Activated CD8-positive, alpha-beta T cell treated with anti-CD3 and anti-CD28 coated beads for 36 hours (primary cell): ENCODE results near the gene FCHSD2. TPM values are rescaled to one million over a fixed set of nuclear protein-coding genes. Genes with fewer than 3 reads are reported as not detected.

Source experiments
- ATAC-seq: fragments of 200-7000 bp; cut with Tn5 transposase; one replicate; pipeline ENCODE4 v1.10.0; 2021; ENCODE audit warnings: mild to moderate bottlenecking, moderate library complexity
- CTCF ChIA-PET: fragments of 350-600 bp; sonication (Branson Sonifier 250); formaldehyde crosslinking; loops from one replicate; lab custom pipeline; 2021; ENCODE audit warnings: antibody characterized with exemption; lab: Charles Lee
- POLR2A ChIA-PET: fragments of 350-600 bp; sonication (Branson Sonifier 250); formaldehyde crosslinking; loops from one replicate; lab custom pipeline; 2021; ENCODE audit warnings: antibody characterized with exemption; lab: Charles Lee
- DNase-seq: peaks from one replicate; pipeline ENCODE4 v3.0.0-alpha.2; 2020
- H3K27ac Mint-ChIP-seq: one replicate; pipeline ENCODE4 v1.8.0; 2021; ENCODE audit warnings: mild to moderate bottlenecking, mixed read lengths
- H3K27me3 Mint-ChIP-seq: one replicate; pipeline ENCODE4 v1.8.0; 2021; ENCODE audit warnings: mixed read lengths
- H3K36me3 Mint-ChIP-seq: one replicate; pipeline ENCODE4 v1.8.0; 2021; ENCODE audit warnings: low read depth, mixed read lengths
- H3K4me1 Mint-ChIP-seq: one replicate; pipeline ENCODE4 v1.8.0; 2021; ENCODE audit warnings: low read depth, mixed read lengths
- H3K4me3 Mint-ChIP-seq: one replicate; pipeline ENCODE4 v1.8.0; 2021; ENCODE audit warnings: mild to moderate bottlenecking, moderate library complexity, mixed read lengths
- H3K9me3 Mint-ChIP-seq: one replicate; pipeline ENCODE4 v1.8.0; 2021; ENCODE audit warnings: mixed read lengths
- intact Hi-C: fragments of 100-400 bp; cut with micrococcal nuclease; formaldehyde crosslinking; loops from one replicate; pipeline ENCODE4 v1.10.0; 2022
- total RNA-seq, 2 experiments: library from RNA; stranded (reverse); gene quantifications; one replicate each; pipeline ENCODE4 v1.2.3, GENCODE V29; 2021
- TF ChIP-seq, protein P1 (sequence below): fragments of 200-600 bp; IDR thresholded peaks from one replicate; pipeline ENCODE4 v1.8.0; 2022; ENCODE audit warnings: antibody characterized with exemption, mild to moderate bottlenecking

Gene FCHSD2
- total RNA-seq, 2 experiments from 2014 or later: 23.6 to 24.8 TPM

DNA sequence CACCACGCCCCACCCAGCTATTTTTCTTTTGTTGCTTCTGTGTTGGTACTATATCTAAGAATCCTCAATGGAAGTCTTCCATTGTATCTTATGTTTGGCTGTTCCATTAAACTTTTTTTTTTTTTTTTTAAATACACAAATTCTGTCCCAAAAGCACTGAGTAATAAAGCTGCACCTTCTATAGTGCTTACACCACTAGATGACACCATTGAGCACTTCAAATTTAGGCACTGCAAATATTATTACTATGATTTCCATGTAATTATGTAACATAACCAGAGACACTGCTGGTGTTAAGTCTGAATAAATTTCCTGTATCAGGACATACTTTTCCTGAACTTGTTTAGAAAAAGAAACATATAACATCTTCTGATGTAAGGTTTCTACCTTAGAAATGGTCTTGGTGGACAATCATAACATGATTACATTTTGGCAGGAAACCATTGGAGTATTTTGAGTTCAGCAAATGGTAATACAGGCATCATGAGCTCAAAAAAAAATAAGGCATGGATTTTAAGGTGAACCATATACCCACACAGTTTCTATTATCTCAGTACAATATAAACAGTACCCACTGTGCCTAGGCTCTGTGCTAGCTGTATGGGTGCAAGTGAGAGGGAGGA lies 217.4 kb downstream of the FCHSD2 start:
- intact Hi-C loops: loop anchor here (10.0 kb wide), 1 partner anchor 250 kb away; no protein-coding TSS in a partner anchor
- H3K27me3 Mint-ChIP-seq: no peaks in the 10 kb centered on the region
- no peak for DNase-seq
- no peak overlapping the region for H3K4me3 Mint-ChIP-seq
- ATAC-seq: no peak
- ChIA-PET CTCF (interaction anchor here (0.7 to 5.0 kb wide), 11 partner anchors 12 to 268 kb away, joined by 3 to 68 read pairs (median 3); no protein-coding TSS in a partner anchor), POLR2A (no interaction called here)
- TF ChIP-seq, protein P1, sequence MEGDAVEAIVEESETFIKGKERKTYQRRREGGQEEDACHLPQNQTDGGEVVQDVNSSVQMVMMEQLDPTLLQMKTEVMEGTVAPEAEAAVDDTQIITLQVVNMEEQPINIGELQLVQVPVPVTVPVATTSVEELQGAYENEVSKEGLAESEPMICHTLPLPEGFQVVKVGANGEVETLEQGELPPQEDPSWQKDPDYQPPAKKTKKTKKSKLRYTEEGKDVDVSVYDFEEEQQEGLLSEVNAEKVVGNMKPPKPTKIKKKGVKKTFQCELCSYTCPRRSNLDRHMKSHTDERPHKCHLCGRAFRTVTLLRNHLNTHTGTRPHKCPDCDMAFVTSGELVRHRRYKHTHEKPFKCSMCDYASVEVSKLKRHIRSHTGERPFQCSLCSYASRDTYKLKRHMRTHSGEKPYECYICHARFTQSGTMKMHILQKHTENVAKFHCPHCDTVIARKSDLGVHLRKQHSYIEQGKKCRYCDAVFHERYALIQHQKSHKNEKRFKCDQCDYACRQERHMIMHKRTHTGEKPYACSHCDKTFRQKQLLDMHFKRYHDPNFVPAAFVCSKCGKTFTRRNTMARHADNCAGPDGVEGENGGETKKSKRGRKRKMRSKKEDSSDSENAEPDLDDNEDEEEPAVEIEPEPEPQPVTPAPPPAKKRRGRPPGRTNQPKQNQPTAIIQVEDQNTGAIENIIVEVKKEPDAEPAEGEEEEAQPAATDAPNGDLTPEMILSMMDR: peak; percentile 71
- peaks cover 2% of the 10 kb centered on the region for H3K36me3 Mint-ChIP-seq
- peaks cover 4% of the 10 kb centered on the region for H3K4me1 Mint-ChIP-seq
- no peaks in the 10 kb centered on the region for H3K9me3 Mint-ChIP-seq
- H3K27ac Mint-ChIP-seq: no peak overlapping the region

GRCh38 chr11:72921028-72921716 lies 220.9 kb downstream of the FCHSD2 start:
- DNase-seq (no peak), ATAC-seq (no peak)
- H3K27me3 Mint-ChIP-seq: no peaks in the 10 kb centered on the region
- H3K27ac Mint-ChIP-seq: no peak overlapping the region
- H3K9me3 Mint-ChIP-seq: no peaks in the 10 kb centered on the region
- intact Hi-C loops: loop anchor here (10.0 kb wide), 1 partner anchor 254 kb away; no protein-coding TSS in a partner anchor
- no peak overlapping the region for H3K4me3 Mint-ChIP-seq
- TF ChIP-seq, protein P1: no peak
- H3K36me3 Mint-ChIP-seq: peaks cover 4% of the 10 kb centered on the region
- ChIA-PET POLR2A (no interaction called here), CTCF (interaction anchor here (1.2 kb wide), 1 partner anchor 257 kb away, joined by 3 read pairs; no protein-coding TSS in a partner anchor)
- peaks cover 4% of the 10 kb centered on the region for H3K4me1 Mint-ChIP-seq

GRCh38 chr11:72920001-72920400 lies 222.1 kb downstream of the FCHSD2 start:
- DNase-seq (no peak), ATAC-seq (no peak)
- TF ChIP-seq, protein P1: no peak
- intact Hi-C loops: loop anchor here (10.0 kb wide), 1 partner anchor 255 kb away; no protein-coding TSS in a partner anchor
- Mint-ChIP-seq H3K4me1 (peaks cover 4% of the 10 kb centered on the region), H3K36me3 (peaks cover 10% of the 10 kb centered on the region), H3K9me3 (peaks cover 2% of the 10 kb centered on the region), H3K27ac (no peak overlapping the region), H3K27me3 (no peaks in the 10 kb centered on the region), H3K4me3 (no peak overlapping the region)
- ChIA-PET POLR2A (no interaction called here), CTCF (no interaction called here)

DNA sequence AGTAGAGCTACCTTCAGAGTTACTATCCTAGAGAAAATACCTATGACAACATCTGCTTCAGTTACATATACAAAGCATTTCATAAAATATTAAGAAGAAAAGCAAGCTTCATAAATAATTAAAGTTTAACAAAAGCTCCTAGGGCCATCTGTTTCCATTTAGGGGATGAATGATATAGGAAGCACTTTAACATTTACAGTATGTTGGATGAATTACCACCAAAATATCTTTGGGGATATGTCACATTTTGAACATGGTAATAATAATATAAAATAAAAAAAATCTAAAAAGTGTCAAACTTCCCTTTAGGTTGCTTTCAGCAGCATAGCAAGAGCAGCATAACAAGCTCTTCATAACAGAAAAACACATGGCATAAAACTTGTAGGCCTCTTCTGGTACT lies 223.3 kb downstream of the FCHSD2 start:
- CTCF ChIA-PET: interaction anchor here (0.8 kb wide), 1 partner anchor 259 kb away, joined by 4 read pairs; no protein-coding TSS in a partner anchor
- no peaks in the 10 kb centered on the region for H3K27me3 Mint-ChIP-seq

More for the DNA sequence above, 223.3 kb downstream of the FCHSD2 start:
- H3K4me3 Mint-ChIP-seq: no peak overlapping the region
- H3K36me3 Mint-ChIP-seq: peaks cover 17% of the 10 kb centered on the region
- DNase-seq: no peak
- POLR2A ChIA-PET: interaction anchor here (0.8 kb wide), 1 partner anchor 224 kb away, joined by 3 read pairs; the partner anchor contains the start of gene FCHSD2
- ATAC-seq: no peak
- peaks cover 2% of the 10 kb centered on the region for H3K9me3 Mint-ChIP-seq
- H3K4me1 Mint-ChIP-seq: no peaks in the 10 kb centered on the region
- intact Hi-C loops: no loop called here
- no peak overlapping the region for H3K27ac Mint-ChIP-seq
- TF ChIP-seq, protein P1: no peak
